Coronary artery (tissue), 2 donors: ENCODE measurements around the gene SLC35A4.

Experiments used
- DNase-seq: peaks from one replicate; pipeline ENCODE4 v3.0.0-alpha.2; 2017; ENCODE audit warnings: low spot score
- H3K27ac ChIP-seq, 2 donors: fragments of 200-600 bp; sonication (generic); one replicate each; pipeline ENCODE4 v1.5.1; 2016 to 2019
- H3K4me3 ChIP-seq: fragments of 200-600 bp; sonication (generic); 2 replicates; pipeline ENCODE4 v1.5.1; 2016; ENCODE audit warnings: mild to moderate bottlenecking, moderate library complexity
- CTCF ChIP-seq: fragments of 200-600 bp; sonication (generic); IDR thresholded peaks from one replicate; pipeline ENCODE4 v1.5.1; 2019; ENCODE audit warnings: antibody characterized with exemption

Gene SLC35A4

GRCh38 chr5:140558542-140558941 lies 6.1 kb upstream of the SLC35A4 start:
- no peak for DNase-seq
- Histone ChIP-seq H3K4me3 (no peak overlapping the region), H3K27ac (peak overlapping the region; percentile 87 to 92)
- no peak for TF ChIP-seq CTCF

- Histone ChIP-seq H3K27ac (no peak overlapping the region), H3K4me3 (no peak overlapping the region)
- TF ChIP-seq CTCF: no peak
- no peak for DNase-seq
Measured at GRCh38 chr5:140560227-140560626, 4.4 kb upstream of the SLC35A4 start.

GRCh38 chr5:140561753-140562523 lies 2.7 kb upstream of the SLC35A4 start:
- no peak for TF ChIP-seq CTCF
- Histone ChIP-seq H3K4me3 (no peak overlapping the region), H3K27ac (no peak overlapping the region)
- no peak for DNase-seq

- no peak for TF ChIP-seq CTCF
- peak; percentile 77 for DNase-seq
- Histone ChIP-seq H3K4me3 (peak overlapping the region; percentile 78), H3K27ac (peak overlapping the region; percentile 88 to 95)
Measured at GRCh38 chr5:140563596-140563995, 1.0 kb upstream of the SLC35A4 start.

GRCh38 chr5:140565024-140565779 lies 574 bp downstream of the SLC35A4 start:
- no peak for TF ChIP-seq CTCF
- peak overlapping the region; percentile 88 to 95 for H3K27ac ChIP-seq
- DNase-seq: no peak
- H3K4me3 ChIP-seq: peak overlapping the region; percentile 78

- no peak for TF ChIP-seq CTCF
- DNase-seq: no peak
- peak overlapping the region; percentile 78 for H3K4me3 ChIP-seq
- no peak overlapping the region for H3K27ac ChIP-seq
Measured at GRCh38 chr5:140565780-140566095, 1.1 kb downstream of the SLC35A4 start.

GRCh38 chr5:140566665-140567064 lies 2.0 kb downstream of the SLC35A4 start:
- H3K27ac ChIP-seq: no peak overlapping the region
- H3K4me3 ChIP-seq: no peak overlapping the region
- DNase-seq: no peak
- TF ChIP-seq CTCF: no peak
